GM04504 (cell line): ENCODE data around the gene CR1L.
"Not testable (repeated sequence)": the region's sequence is repeated elsewhere in the genome, so short reads cannot be mapped to it uniquely, and the experiment has no call there.

Source experiments
- DNase-seq: peaks from one replicate; pipeline ENCODE4 v3.0.0-alpha.2; 2012; ENCODE audit warnings: low read depth

Gene CR1L

DNA sequence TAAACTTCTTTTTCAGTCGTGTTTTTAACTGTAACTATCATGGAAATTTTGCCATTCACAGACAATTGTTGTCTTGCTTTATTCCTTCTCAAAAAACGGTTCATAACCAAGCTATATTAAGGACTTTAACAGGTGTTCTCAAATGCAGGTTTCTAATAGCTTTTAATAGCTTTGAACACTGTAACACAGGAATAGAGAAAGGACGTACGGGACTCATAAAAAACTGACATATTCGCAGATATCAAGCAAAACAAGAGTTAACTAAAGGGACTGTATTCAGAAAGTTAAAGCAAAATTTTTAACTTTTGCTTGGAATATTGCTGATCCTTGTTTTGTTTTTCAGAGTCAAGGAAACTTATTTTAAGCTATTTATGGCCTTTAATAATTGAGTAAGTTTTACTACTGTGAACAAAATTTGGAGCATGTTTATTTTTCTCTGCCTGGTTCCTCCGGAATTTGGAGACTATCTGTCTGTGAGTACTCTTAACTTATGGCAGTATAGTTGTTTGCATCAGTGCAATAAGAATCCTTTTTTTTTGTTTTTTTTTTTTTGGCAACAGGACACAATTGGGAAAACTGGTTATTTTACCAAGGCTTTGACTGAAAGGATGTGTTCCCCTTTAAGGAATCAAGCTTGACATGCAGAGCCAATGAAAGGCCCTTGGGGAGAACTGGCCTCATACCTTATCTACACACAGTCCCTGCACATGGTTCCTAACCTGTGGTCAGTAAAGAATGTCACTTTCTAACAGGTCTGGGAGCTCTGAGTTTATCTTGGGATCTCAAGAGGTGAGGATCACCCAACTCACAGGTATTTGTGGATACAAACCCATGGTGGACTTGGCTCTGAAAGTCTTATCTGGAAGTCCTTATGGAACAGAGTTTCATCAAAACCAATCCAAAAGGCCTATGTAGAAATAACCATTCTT lies 101.2 kb downstream of the CR1L start:
- no peak for DNase-seq

DNA sequence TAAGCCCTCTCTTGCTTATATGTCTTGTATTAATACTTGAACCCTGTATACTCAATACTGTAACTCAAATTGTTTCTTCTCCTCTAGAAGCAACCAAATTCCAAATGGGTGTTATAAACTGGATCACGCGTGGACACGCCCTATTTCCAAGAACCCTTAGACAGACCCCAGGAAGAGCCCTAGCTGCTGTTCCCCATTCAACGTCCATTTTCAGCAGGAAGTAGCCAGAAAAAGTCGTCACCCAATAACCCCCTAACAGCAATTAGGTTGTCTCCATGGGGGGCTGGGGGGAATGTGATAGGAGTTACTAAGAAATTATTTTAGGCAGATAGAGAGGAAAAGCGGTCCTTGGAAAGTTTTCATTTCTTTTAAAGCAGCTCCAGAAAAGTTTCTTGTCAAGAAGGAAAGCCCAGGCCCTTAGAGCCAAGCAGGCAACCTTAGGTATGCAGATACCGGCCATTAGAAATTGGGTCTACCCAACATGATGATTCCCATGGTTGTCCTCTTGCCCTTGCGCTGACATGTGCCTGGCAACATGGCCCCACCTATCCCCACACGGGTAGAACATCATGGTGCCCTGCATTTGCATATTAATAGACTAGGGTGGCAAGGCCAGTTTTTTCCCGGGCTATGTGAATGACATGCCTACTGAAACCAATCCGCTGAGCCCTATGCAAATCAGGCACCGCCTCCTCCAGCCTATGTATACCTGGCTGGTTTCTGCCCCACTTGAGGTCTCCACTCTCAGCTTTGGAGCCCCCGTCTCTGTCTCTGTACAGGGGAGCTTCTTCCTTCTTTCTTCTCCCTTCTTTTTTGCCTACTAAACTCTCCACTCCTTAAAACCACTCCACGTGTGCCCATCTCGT lies 102.9 kb downstream of the CR1L start:
- no peak for DNase-seq

DNA sequence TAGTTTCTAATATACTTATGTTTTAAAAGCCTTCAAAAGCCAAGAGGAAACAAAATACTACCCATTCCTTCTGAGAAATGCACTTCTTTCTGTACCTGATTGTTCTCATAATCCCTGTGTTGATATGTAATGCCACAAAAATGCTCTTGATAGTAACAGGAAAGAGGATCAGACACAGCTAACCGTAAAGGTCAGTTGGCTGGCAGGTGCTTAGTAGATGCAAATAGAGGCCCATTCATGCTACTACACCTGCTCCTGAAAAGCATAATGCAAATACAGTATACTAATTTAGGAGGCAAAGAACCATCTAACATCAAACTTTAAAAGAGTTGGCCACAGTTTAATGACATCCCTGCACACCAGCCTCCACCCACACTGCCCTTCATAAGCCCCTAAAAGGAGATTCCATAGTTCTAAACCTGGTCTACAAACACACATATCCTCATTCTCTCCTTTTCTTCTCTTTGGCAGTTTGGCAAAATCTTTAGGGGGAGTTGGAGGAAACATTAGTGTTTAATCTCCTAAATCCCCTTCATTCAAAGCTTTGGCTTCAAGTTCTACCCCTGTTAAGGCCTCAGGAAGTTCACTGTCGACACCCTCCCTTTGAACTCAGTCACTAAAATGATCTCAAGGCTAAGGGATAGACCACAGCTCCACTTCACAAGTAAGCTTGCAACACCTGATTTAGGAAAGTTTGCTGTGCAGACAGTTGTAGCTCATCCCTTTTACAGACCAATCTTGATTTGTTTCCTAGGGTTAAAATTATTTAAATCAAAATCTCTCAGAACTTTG lies 104.0 kb downstream of the CR1L start:
- no peak for DNase-seq

GRCh38 chr1:207750631-207751305 lies 105.8 kb downstream of the CR1L start:
- no peak for DNase-seq

GRCh38 chr1:207751463-207751789 lies 106.5 kb downstream of the CR1L start:
- DNase-seq: not testable (repeated sequence)

- peak; percentile 72 for DNase-seq
Measured at GRCh38 chr1:207751790-207752455, 107.0 kb downstream of the CR1L start, which contains the start of gene CD46. Gene CD46 (plus strand): TSS chr1:207752054. CDS start chr1:207752213, 159 bp downstream.

DNA sequence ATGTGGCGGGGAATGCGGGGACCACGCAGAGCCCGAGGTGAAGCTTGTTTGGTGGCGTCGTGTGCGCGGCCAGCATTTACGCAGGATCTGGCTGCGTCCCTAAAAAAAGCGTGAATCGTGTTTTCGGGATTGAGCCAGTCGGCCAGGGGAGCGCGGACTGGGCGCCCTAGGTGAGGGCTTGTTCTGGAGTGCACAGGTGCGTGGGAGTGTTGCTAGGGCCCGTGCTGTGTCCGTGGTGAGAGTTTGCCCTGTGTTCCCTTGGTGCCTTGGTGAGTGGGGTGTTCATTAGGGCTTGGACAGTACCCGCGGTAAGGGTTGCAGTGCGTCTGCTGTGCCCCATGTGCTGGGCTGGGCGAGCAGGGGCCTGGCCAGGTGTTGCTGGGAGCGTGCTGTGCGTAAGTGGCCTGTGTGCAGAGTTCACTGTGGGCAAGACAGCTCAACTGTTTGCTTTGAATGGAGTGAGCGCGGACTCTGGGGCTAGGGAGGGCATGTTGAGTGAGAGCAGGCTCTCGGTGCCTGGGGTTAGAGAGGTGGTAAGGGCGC lies 107.6 kb downstream of the CR1L start:
- no peak for DNase-seq

GRCh38 chr1:207753611-207754010 lies 108.7 kb downstream of the CR1L start:
- DNase-seq: no peak

DNA sequence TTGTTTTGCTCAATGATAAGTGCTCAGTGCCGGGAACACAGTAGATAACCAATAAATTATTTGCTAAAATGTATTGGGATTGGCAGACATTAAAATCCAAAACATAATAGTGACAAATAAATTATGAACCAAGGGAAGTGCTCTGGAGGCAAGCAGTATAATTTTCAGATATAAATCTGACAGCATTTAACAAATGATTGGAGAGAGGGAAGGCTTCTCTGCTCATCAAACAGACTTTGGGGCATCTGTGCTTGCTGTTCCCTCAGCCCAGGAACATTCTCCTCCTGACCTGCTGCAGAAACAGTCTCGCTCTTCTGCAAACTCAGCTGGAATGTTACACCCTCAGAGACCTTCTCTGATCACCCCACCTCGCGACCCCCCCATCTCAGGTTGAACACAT lies 109.1 kb downstream of the CR1L start:
- no peak for DNase-seq

GRCh38 chr1:207754974-207755700 lies 110.2 kb downstream of the CR1L start:
- no peak for DNase-seq

DNA sequence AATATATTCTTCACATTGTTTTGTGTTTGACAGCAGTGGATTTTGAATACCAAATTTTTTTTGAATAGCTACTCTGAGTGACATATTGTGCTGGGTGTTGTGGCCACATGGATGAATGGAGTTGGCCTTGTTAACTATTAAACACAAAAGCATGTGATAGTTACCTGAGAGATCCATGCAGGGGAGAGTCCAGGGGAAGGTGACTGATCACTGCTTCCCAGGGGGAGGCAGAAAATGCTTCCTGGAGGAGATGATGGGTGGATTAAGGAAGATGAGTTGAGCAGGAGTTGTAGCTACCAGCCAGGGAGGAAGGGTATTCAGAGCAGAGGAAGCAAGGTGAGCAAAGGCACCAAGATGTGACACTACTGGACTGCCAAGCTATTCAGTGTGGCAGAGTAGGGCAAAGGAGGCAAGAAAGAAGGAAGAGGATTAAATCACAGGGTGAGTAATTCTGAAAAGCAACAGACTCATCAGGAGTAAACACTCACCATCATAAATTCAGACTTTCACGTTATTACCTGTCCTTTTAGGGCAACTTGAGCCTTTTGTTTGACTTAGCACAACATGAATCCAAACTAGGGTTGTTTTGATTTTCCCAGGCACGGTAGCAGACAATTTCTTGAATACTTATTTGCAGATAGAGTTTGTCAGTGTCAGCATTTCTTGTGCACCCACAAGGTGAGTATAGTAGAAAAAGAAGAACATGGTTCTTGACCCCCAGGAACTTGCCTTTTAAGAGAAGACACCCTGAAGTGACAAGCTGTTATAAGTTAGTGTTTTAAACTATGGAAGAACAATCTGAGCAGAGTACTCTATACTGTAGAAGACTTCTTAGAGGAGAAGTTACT lies 111.1 kb downstream of the CR1L start:
- no peak for DNase-seq

GRCh38 chr1:207762622-207763021 lies 117.7 kb downstream of the CR1L start:
- no peak for DNase-seq

DNA sequence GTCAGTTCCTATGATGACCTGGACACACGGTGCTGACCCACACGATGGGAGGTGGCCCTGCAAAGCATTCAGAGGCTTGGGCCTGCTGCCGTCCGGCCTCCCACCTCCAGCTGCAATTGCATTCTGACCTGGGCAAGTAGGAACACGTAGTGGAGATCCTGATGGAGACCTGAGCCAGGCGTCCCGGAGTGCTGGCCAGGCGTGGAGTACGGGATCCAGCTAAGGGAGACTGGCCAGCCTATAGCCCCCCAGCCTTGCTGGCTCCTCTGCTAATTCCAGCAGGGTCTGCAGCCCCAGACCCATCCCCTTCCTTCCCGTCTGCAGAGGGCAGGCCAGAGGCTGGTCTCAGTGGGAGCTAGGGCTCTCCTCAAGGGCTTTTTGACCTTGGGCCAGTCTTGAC lies 118.2 kb downstream of the CR1L start:
- no peak for DNase-seq

DNA sequence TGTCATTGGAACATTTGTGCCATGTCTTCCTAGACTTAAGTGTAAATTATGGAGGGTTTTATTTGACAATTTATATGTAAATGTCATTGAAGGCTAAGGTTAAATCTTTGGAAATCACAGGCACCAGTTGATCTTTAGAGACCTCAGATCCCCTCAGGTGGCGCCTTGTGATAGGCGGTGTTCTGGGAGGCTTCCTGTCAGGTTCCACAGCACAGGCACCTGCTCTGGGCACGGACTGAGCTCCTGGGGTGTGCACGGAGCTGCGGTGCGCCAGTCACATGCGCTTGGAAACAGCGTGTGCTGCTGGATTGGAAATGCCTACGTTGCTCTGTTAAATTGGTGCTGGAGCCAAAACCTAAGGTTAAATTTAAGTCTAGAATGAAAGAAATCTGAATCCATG lies 119.0 kb downstream of the CR1L start:
- no peak for DNase-seq

GRCh38 chr1:207766569-207766968 lies 121.6 kb downstream of the CR1L start:
- DNase-seq: no peak

- not testable (repeated sequence) for DNase-seq
Measured at GRCh38 chr1:207770514-207770913, 125.6 kb downstream of the CR1L start.
